Esophagus muscularis mucosa (tissue), 4 donors: Measurements from ENCODE around the gene ATP1A4. TPM values are rescaled to one million over a fixed set of nuclear protein-coding genes. Genes with fewer than 3 reads are reported as not detected.

ENCODE experiments used
- DNase-seq: peaks from one replicate; pipeline ENCODE4 v3.0.0-alpha.2; 2017; ENCODE audit errors: extremely low spot score
- H3K27ac ChIP-seq, 4 donors: fragments of 200-600 bp; sonication (generic); replicated peaks in 1 of 4; 1 replicate in 3 of 4; 2 replicates in 1 of 4; pipeline ENCODE4 v1.5.1; 2016 to 2019; ENCODE audit warnings: mild to moderate bottlenecking in 1 of 4
- H3K27me3 ChIP-seq, 4 donors: fragments of 200-600 bp; sonication (generic); one replicate each; pipeline versions ENCODE4 v1.5.1 to v1.6.0; 2016 to 2019
- H3K36me3 ChIP-seq, 4 donors: fragments of 200-600 bp; sonication (generic); one replicate each; pipeline ENCODE4 v1.5.1; 2016 to 2019
- H3K4me1 ChIP-seq, 4 donors: fragments of 200-600 bp; sonication (generic); one replicate each; pipeline ENCODE4 v1.5.1; 2016 to 2019
- H3K4me3 ChIP-seq, 4 donors: fragments of 200-600 bp; sonication (generic); 1 replicate in 2 of 4; 2 replicates in 2 of 4; pipeline ENCODE4 v1.5.1; 2016 to 2019; ENCODE audit warnings: mild to moderate bottlenecking in 4 of 4, moderate library complexity in 1 of 4
- H3K9me3 ChIP-seq, 4 donors: fragments of 200-600 bp; sonication (generic); 1 replicate in 3 of 4; 2 replicates in 1 of 4; pipeline ENCODE4 v1.5.1; 2016 to 2019
- CTCF ChIP-seq, 3 experiments: fragments of 200-600 bp in 2 of 3; fragments of 450-650 bp in 1 of 3; sonication (generic) in 2 of 3; IDR thresholded peaks; one replicate each; pipeline ENCODE4 v1.5.1; 2017 to 2019; ENCODE audit warnings: antibody characterized with exemption in 3 of 3, mild to moderate bottlenecking in 2 of 3, moderate library complexity in 1 of 3
- EP300 ChIP-seq: sonication (generic); formaldehyde crosslinking; IDR thresholded peaks from one replicate; pipeline ENCODE4 v1.6.1; 2017; ENCODE audit warnings: antibody characterized with exemption
- POLR2A ChIP-seq: fragments of 450-650 bp; IDR thresholded peaks from one replicate; pipeline ENCODE4 v1.6.1; 2017; ENCODE audit warnings: antibody characterized with exemption, moderate library complexity, mild to moderate bottlenecking, low read depth
- POLR2AphosphoS5 ChIP-seq, 2 donors: sonication (generic); formaldehyde crosslinking; IDR thresholded peaks; one replicate each; pipeline ENCODE4 v1.6.1; 2017; ENCODE audit warnings: antibody characterized with exemption in 2 of 2
- WGBS: methylation state at CpG from one replicate; pipeline ENCODE4 v1.1.5; 2018; 5-methylcytosine and 5-hydroxymethylcytosine counted together
- intact Hi-C: fragments of 100-400 bp; cut with DNase I; formaldehyde crosslinking; loops from one replicate; pipeline ENCODE4 v1.15.1; 2023
- total RNA-seq, 4 donors: library from RNA; depleted of rRNA; stranded (reverse); fragments of >200 nt; gene quantifications; one replicate each; pipeline versions ENCODE4 v1.1.0 to v1.2.1, GENCODE V29; 2016

Gene ATP1A4
- total RNA-seq, 4 donors from 2014 or later, result 0.17 to 2.1 (median 0.98) TPM; not detected in 1

DNA sequence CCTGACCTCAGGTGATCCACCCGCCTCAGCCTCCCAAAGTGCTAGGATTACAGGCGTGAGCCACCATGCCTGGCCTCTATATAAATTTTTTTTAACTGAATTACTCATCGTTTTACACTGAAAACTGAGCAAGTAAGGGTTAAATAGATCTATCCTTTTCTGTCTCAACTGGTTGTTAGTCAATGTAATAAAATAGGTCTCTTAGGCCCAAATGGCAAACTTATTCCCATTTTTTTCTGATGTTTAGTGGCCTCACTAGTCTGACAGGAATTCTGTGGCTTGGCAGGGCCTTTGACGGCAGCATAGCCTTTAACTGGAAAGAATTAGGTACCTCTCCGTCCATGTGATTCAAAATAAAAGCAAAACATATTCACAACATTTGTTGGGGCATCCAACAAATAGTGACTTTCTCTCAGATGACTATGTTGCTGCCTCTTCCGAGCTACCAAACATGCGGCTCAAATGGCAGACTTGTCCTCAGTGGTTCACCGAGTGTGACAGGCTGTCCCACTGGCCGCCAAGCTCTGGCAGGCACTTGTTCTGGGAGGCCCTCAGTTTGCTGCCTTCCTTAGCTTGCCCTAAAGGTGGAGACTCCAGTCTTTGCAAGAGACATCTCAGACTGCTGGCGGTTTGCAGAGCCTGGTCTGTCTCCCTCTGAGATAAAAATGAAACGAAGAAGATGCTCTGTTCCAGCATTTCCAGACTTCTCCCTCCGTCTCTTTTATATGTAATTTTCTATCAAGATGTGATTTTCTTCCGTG, 17.4 kb downstream of the ATP1A4 start:
- Histone ChIP-seq H3K27ac (no peak overlapping the region), H3K9me3 (no peaks in the 10 kb centered on the region), H3K27me3 (no peaks in the 10 kb centered on the region), H3K36me3 (no peaks in the 10 kb centered on the region), H3K4me1 (no peaks in the 10 kb centered on the region), H3K4me3 (no peak overlapping the region)
- DNase-seq, result no peak
- 87% methylated on average over 13 of the region's 13 CpGs for WGBS
- intact Hi-C loops, result no loop called here
- no peak for TF ChIP-seq POLR2A
- no peak for TF ChIP-seq CTCF (IDR thresholded peaks at IDR 0.05)
- no peak for TF ChIP-seq EP300
- TF ChIP-seq POLR2AphosphoS5 (IDR thresholded peaks at IDR 0.05), result no peak

- H3K4me3 ChIP-seq, result no peak overlapping the region
- no peaks in the 10 kb centered on the region for H3K27me3 ChIP-seq
- H3K36me3 ChIP-seq, result no peaks in the 10 kb centered on the region
- intact Hi-C loops, result no loop called here
- H3K4me1 ChIP-seq, result no peaks in the 10 kb centered on the region
- no peak for TF ChIP-seq POLR2AphosphoS5 (IDR thresholded peaks at IDR 0.05)
- TF ChIP-seq CTCF (IDR thresholded peaks at IDR 0.05), result no peak
- DNase-seq, result no peak
- no peak overlapping the region for H3K27ac ChIP-seq
- whole genome bisulfite sequencing, result 69% methylated on average over 15 of the region's 15 CpGs
- no peaks in the 10 kb centered on the region for H3K9me3 ChIP-seq
Observed at GRCh38 chr1:160169553-160170399, 18.4 kb downstream of the ATP1A4 start.

GRCh38 chr1:160171354-160171753, 20.0 kb downstream of the ATP1A4 start:
- DNase-seq, result no peak
- no peak overlapping the region for H3K27ac ChIP-seq
- no peaks in the 10 kb centered on the region for H3K9me3 ChIP-seq
- no peaks in the 10 kb centered on the region for H3K27me3 ChIP-seq
- no peaks in the 10 kb centered on the region for H3K4me1 ChIP-seq
- no peak overlapping the region for H3K4me3 ChIP-seq
- TF ChIP-seq EP300 (no peak), POLR2AphosphoS5 (IDR thresholded peaks at IDR 0.05) (no peak), CTCF (IDR thresholded peaks at IDR 0.05) (no peak), POLR2A (no peak)
- H3K36me3 ChIP-seq, result no peaks in the 10 kb centered on the region
- intact Hi-C loops, result no loop called here
- WGBS, result 78% methylated on average over 4 of the region's 4 CpGs

GRCh38 chr1:160171980-160172379, 20.6 kb downstream of the ATP1A4 start:
- no peaks in the 10 kb centered on the region for H3K4me1 ChIP-seq
- intact Hi-C loops, result no loop called here
- DNase-seq, result no peak
- no peaks in the 10 kb centered on the region for H3K36me3 ChIP-seq
- TF ChIP-seq EP300 (no peak), CTCF (IDR thresholded peaks at IDR 0.05) (no peak), POLR2A (no peak), POLR2AphosphoS5 (IDR thresholded peaks at IDR 0.05) (no peak)
- H3K4me3 ChIP-seq, result no peak overlapping the region
- H3K27ac ChIP-seq, result no peak overlapping the region
- WGBS, result 73% methylated on average over 9 of the region's 9 CpGs
- H3K27me3 ChIP-seq, result no peaks in the 10 kb centered on the region
- no peaks in the 10 kb centered on the region for H3K9me3 ChIP-seq
